HG03469 (cell line): ENCODE data around the gene PGR.

ENCODE experiments used
- ATAC-seq: cut with Tn5 transposase; IDR thresholded peaks from one replicate; pipeline ENCODE4 v1.9.1; 2021; ENCODE audit warnings: mild to moderate bottlenecking, moderate library complexity, moderate number of reproducible peaks; ENCODE audit not compliant: unreplicated experiment

PGR gene

GRCh38 chr11:101083335-101083734 lies 46.3 kb downstream of the PGR start:
- ATAC-seq: no peak

GRCh38 chr11:101082813-101083212 lies 46.8 kb downstream of the PGR start:
- no peak for ATAC-seq

- no peak for ATAC-seq
Measured at GRCh38 chr11:101063706-101064105, 65.9 kb downstream of the PGR start.

- ATAC-seq: no peak
Measured at GRCh38 chr11:101061606-101062005, 68.0 kb downstream of the PGR start.

GRCh38 chr11:101059331-101059730 lies 70.3 kb downstream of the PGR start:
- no peak for ATAC-seq

GRCh38 chr11:101053492-101053891 lies 76.1 kb downstream of the PGR start:
- no peak for ATAC-seq

GRCh38 chr11:101051677-101052076 lies 77.9 kb downstream of the PGR start:
- ATAC-seq: no peak

- no peak for ATAC-seq
Measured at GRCh38 chr11:101049813-101050212, 79.8 kb downstream of the PGR start.

GRCh38 chr11:101049123-101049522 lies 80.5 kb downstream of the PGR start:
- ATAC-seq: no peak

- ATAC-seq: no peak
Measured at GRCh38 chr11:101048479-101048878, 81.1 kb downstream of the PGR start.

GRCh38 chr11:101046947-101047346 lies 82.7 kb downstream of the PGR start:
- ATAC-seq: peak; percentile 45

- ATAC-seq: no peak
Measured at GRCh38 chr11:101045415-101045814, 84.2 kb downstream of the PGR start.

GRCh38 chr11:101043940-101044339 lies 85.7 kb downstream of the PGR start:
- no peak for ATAC-seq

- no peak for ATAC-seq
Measured at GRCh38 chr11:101035872-101036271, 93.7 kb downstream of the PGR start.

GRCh38 chr11:101034076-101034475 lies 95.5 kb downstream of the PGR start:
- no peak for ATAC-seq

- ATAC-seq: no peak
Measured at GRCh38 chr11:101032991-101033390, 96.6 kb downstream of the PGR start.

- no peak for ATAC-seq
Measured at GRCh38 chr11:101031713-101032112, 97.9 kb downstream of the PGR start.

- ATAC-seq: no peak
Measured at GRCh38 chr11:101030692-101031091, 98.9 kb downstream of the PGR start.

- no peak for ATAC-seq
Measured at GRCh38 chr11:101030015-101030414, 99.6 kb downstream of the PGR start.

- no peak for ATAC-seq
Measured at GRCh38 chr11:101028644-101029043, 101.0 kb downstream of the PGR start.

GRCh38 chr11:101022256-101022655 lies 107.4 kb downstream of the PGR start:
- ATAC-seq: no peak

GRCh38 chr11:101019870-101020269 lies 109.7 kb downstream of the PGR start:
- no peak for ATAC-seq

- no peak for ATAC-seq
Measured at GRCh38 chr11:101014600-101015285, 114.9 kb downstream of the PGR start.
